HepG2 (cell line): ENCODE results near the gene GPA33.

ENCODE experiments used
- BHLHE40 ChIP-seq: IDR thresholded peaks from 2 replicates; pipeline ENCODE4 v1.6.1; 2011; ENCODE audit warnings: low read length, improper control_type of control experiment
- POLR2AphosphoS5 ChIP-seq: IDR thresholded peaks from 2 replicates; pipeline ENCODE4 v1.6.1; 2012; ENCODE audit warnings: low read depth, low read length
- WIZ ChIP-seq: sonication (generic); formaldehyde crosslinking; IDR thresholded peaks from 2 replicates; pipeline ENCODE4 v1.5.1; 2020; ENCODE audit warnings: mild to moderate bottlenecking, missing genetic modification reagents
- ZNF614 ChIP-seq: IDR thresholded peaks from 2 replicates; pipeline ENCODE4 v1.6.1; 2018; ENCODE audit warnings: missing biosample characterization, missing genetic modification reagents, inconsistent platforms, borderline replicate concordance
- TF ChIP-seq, protein P1 (sequence below): fragments of 450-650 bp; IDR thresholded peaks from 2 replicates; pipeline ENCODE4 v1.6.1; 2017; ENCODE audit warnings: mild to moderate bottlenecking
- TF ChIP-seq, protein P2 (sequence below): IDR thresholded peaks from 2 replicates; pipeline ENCODE4 v1.6.1; 2012; ENCODE audit warnings: inconsistent platforms

DNA sequence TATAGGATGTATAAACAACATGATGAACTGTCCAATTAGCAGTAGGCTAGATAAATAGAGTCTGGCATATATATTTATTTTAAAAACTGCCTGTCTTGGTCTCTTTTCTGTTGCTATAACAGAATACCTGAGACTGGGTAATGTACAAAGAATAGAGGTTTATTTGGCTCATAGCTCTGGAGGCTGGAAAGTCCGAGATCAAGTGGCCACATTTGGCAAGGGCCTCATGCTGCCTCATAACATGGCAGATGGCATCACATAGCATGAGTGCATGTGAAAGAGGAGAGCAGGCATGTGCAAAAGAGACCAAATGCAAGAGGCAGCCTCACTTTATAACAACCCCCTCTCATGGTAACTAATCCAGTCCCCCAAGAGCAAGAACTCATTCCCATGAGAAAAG is 9.7 kb upstream of the GPA33 start:
- TF ChIP-seq ZNF614 (CRISPR knock-in tag) (no peak), POLR2AphosphoS5 (no peak), BHLHE40 (no peak), WIZ (CRISPR knock-in tag) (no peak)
- TF ChIP-seq, protein P1, sequence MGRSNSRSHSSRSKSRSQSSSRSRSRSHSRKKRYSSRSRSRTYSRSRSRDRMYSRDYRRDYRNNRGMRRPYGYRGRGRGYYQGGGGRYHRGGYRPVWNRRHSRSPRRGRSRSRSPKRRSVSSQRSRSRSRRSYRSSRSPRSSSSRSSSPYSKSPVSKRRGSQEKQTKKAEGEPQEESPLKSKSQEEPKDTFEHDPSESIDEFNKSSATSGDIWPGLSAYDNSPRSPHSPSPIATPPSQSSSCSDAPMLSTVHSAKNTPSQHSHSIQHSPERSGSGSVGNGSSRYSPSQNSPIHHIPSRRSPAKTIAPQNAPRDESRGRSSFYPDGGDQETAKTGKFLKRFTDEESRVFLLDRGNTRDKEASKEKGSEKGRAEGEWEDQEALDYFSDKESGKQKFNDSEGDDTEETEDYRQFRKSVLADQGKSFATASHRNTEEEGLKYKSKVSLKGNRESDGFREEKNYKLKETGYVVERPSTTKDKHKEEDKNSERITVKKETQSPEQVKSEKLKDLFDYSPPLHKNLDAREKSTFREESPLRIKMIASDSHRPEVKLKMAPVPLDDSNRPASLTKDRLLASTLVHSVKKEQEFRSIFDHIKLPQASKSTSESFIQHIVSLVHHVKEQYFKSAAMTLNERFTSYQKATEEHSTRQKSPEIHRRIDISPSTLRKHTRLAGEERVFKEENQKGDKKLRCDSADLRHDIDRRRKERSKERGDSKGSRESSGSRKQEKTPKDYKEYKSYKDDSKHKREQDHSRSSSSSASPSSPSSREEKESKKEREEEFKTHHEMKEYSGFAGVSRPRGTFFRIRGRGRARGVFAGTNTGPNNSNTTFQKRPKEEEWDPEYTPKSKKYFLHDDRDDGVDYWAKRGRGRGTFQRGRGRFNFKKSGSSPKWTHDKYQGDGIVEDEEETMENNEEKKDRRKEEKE: no peak
- TF ChIP-seq, protein P2, sequence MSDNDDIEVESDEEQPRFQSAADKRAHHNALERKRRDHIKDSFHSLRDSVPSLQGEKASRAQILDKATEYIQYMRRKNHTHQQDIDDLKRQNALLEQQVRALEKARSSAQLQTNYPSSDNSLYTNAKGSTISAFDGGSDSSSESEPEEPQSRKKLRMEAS: no peak
